Tibial nerve (tissue), 4 donors: Measurements from ENCODE around the gene APH1B. TPM values are rescaled to one million over a fixed set of nuclear protein-coding genes. Genes with fewer than 3 reads are reported as not detected.
A peak's percentile ranks its signal among the peaks of the same experiment; 100 is the strongest.

Experiments used
- DNase-seq, 2 donors: peaks; one replicate each; pipeline ENCODE4 v3.0.0-alpha.2; 2019; ENCODE audit warnings: low spot score in 2 of 2
- H3K27ac ChIP-seq, 4 donors: fragments of 200-600 bp; sonication (generic) in 3 of 4; one replicate each; pipeline ENCODE4 v1.5.1; 2017 to 2019; ENCODE audit warnings: mild to moderate bottlenecking in 1 of 4
- H3K27me3 ChIP-seq, 2 donors: fragments of 200-600 bp; sonication (generic) in 1 of 2; one replicate each; pipeline versions ENCODE4 v1.5.1 to v1.6.0; 2017 to 2019
- H3K36me3 ChIP-seq, 3 donors: fragments of 200-600 bp; sonication (generic); one replicate each; pipeline ENCODE4 v1.5.1; 2018 to 2019
- H3K4me1 ChIP-seq, 4 donors: fragments of 200-600 bp; sonication (generic) in 3 of 4; one replicate each; pipeline ENCODE4 v1.5.1; 2017 to 2019
- H3K4me3 ChIP-seq, 4 donors: fragments of 200-600 bp; sonication (generic) in 3 of 4; one replicate each; pipeline ENCODE4 v1.5.1; 2017 to 2019; ENCODE audit warnings: mild to moderate bottlenecking in 1 of 4, moderate library complexity in 1 of 4
- H3K9me3 ChIP-seq, 4 donors: fragments of 200-600 bp; sonication (generic) in 3 of 4; one replicate each; pipeline ENCODE4 v1.5.1; 2017 to 2019
- EP300 ChIP-seq, 2 donors: sonication (generic); formaldehyde crosslinking; IDR thresholded peaks; one replicate each; pipeline ENCODE4 v1.6.1; 2017; ENCODE audit warnings: antibody characterized with exemption in 2 of 2, mild to moderate bottlenecking in 1 of 2
- POLR2A ChIP-seq, 2 donors: fragments of 450-650 bp; IDR thresholded peaks; one replicate each; pipeline ENCODE4 v1.6.1; 2017; ENCODE audit warnings: antibody characterized with exemption in 2 of 2, mild to moderate bottlenecking in 2 of 2, moderate library complexity in 2 of 2
- WGBS, 2 donors: methylation state at CpG; one replicate each; pipeline ENCODE4 v1.1.5; 2018; 5-methylcytosine and 5-hydroxymethylcytosine counted together
- total RNA-seq, 4 donors: library from RNA; depleted of rRNA; stranded (reverse); fragments of >200 nt; gene quantifications; one replicate each; pipeline ENCODE4 v1.1.0, GENCODE V29; 2016
- TF ChIP-seq, protein P1 (sequence below), 5 experiments: fragments of 200-600 bp in 3 of 5; fragments of 450-650 bp in 2 of 5; sonication (generic) in 3 of 5; IDR thresholded peaks; one replicate each; pipeline ENCODE4 v1.5.1; 2016 to 2019; ENCODE audit warnings: antibody characterized with exemption in 5 of 5, mild to moderate bottlenecking in 3 of 5, moderate library complexity in 2 of 5

The APH1B gene
- total RNA-seq, 4 donors from 2014 or later = 11.0 to 18.4 (median 16.1) TPM

DNA sequence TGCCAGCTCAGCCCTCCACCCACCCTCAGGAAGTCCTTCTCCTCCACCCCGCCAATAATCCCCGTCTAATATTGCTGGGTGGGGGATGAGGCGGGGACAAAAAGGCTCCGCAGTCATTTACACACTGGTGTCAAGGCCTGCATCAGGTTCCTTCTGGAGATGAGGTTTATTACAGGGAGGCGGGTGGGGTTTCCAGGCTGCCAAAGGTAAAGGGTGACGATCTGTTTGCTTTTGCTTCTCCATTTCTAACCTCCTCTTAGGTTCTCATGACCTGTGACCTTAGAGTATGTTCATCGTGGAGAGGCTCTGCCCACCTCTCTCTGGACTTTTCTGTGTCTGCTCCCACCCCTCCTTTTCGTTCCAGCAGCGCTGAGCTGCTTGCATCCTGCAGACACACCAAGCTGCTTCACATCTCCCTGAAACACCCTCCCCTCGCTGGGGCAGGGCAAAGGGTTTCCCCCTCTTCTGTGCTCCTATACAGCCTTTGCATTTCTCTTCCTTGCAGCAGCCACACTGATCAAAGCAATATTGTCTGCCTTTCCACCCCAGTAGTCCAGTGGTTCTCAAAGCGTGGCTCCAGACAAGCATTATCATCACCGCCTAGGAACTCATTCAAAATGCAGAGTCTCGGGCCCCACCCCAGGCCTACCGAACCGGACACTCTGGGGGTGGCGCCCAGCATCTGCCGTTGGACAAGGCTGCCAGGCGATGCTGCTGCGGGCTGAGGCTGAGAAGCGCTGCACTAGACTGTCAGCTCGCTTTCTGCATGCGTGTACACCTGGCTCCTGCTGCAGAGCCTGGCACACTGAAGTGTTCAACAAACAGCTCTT is 77.6 kb downstream of the APH1B start:
- no peak for DNase-seq
- 72 to 82% methylated on average over 17 to 19 of the region's 22 CpGs for WGBS, 2 donors

GRCh38 chr15:63357061-63357460 is 79.7 kb downstream of the APH1B start:
- 82 to 85% methylated on average over 4 of the region's 4 CpGs for WGBS, 2 donors
- Histone ChIP-seq H3K27me3 (no peaks in the 10 kb centered on the region), H3K4me3 (no peak overlapping the region), H3K4me1 (no peaks in the 10 kb centered on the region), H3K27ac (no peak overlapping the region), H3K9me3 (no peaks in the 10 kb centered on the region), H3K36me3 (no peaks in the 10 kb centered on the region)
- TF ChIP-seq EP300 (IDR thresholded peaks at IDR 0.05) (no peak), POLR2A (IDR thresholded peaks at IDR 0.05) (no peak)
- TF ChIP-seq, protein P1, sequence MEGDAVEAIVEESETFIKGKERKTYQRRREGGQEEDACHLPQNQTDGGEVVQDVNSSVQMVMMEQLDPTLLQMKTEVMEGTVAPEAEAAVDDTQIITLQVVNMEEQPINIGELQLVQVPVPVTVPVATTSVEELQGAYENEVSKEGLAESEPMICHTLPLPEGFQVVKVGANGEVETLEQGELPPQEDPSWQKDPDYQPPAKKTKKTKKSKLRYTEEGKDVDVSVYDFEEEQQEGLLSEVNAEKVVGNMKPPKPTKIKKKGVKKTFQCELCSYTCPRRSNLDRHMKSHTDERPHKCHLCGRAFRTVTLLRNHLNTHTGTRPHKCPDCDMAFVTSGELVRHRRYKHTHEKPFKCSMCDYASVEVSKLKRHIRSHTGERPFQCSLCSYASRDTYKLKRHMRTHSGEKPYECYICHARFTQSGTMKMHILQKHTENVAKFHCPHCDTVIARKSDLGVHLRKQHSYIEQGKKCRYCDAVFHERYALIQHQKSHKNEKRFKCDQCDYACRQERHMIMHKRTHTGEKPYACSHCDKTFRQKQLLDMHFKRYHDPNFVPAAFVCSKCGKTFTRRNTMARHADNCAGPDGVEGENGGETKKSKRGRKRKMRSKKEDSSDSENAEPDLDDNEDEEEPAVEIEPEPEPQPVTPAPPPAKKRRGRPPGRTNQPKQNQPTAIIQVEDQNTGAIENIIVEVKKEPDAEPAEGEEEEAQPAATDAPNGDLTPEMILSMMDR (IDR thresholded peaks at IDR 0.05) = no peak
- no peak for DNase-seq

More for the DNA sequence above, 77.6 kb downstream of the APH1B start:
- Histone ChIP-seq H3K9me3 (no peaks in the 10 kb centered on the region), H3K4me1 (peaks cover 0 to 8% (median 2%) of the 10 kb centered on the region in 4 donors), H3K4me3 (no peak overlapping the region), H3K36me3 (no peaks in the 10 kb centered on the region), H3K27ac (peak overlapping the region in 1 of 4 donors; percentile 45), H3K27me3 (no peaks in the 10 kb centered on the region)
- TF ChIP-seq POLR2A (IDR thresholded peaks at IDR 0.05) (no peak), EP300 (IDR thresholded peaks at IDR 0.05) (no peak)
- TF ChIP-seq, protein P1 (IDR thresholded peaks at IDR 0.05) = no peak

GRCh38 chr15:63357731-63358130 is 80.3 kb downstream of the APH1B start:
- H3K4me3 ChIP-seq = no peak overlapping the region
- no peaks in the 10 kb centered on the region for H3K36me3 ChIP-seq
- no peaks in the 10 kb centered on the region for H3K4me1 ChIP-seq
- TF ChIP-seq, protein P1 (IDR thresholded peaks at IDR 0.05) = no peak
- TF ChIP-seq POLR2A (IDR thresholded peaks at IDR 0.05) (no peak), EP300 (IDR thresholded peaks at IDR 0.05) (no peak)
- no peak overlapping the region for H3K27ac ChIP-seq
- no peaks in the 10 kb centered on the region for H3K27me3 ChIP-seq
- 78 to 88% methylated on average over 3 of the region's 3 CpGs for WGBS, 2 donors
- H3K9me3 ChIP-seq = no peaks in the 10 kb centered on the region
- DNase-seq = no peak

GRCh38 chr15:63358241-63359029 is 81.0 kb downstream of the APH1B start:
- H3K36me3 ChIP-seq = no peaks in the 10 kb centered on the region
- TF ChIP-seq, protein P1 (IDR thresholded peaks at IDR 0.05) = no peak
- TF ChIP-seq EP300 (IDR thresholded peaks at IDR 0.05) (no peak), POLR2A (IDR thresholded peaks at IDR 0.05) (no peak)
- DNase-seq = no peak
- H3K27me3 ChIP-seq = no peaks in the 10 kb centered on the region
- H3K4me3 ChIP-seq = no peak overlapping the region
- no peak overlapping the region for H3K27ac ChIP-seq
- WGBS, 2 donors = 79 to 81% methylated on average over 15 of the region's 15 CpGs
- no peaks in the 10 kb centered on the region for H3K4me1 ChIP-seq
- no peaks in the 10 kb centered on the region for H3K9me3 ChIP-seq

Other genes starting within 250 kb of the APH1B start
- 100 to 1,000 TPM; 311 to 468 (median 366) TPM for gene TPM1, start 234.9 kb upstream of the APH1B start, total RNA-seq
- 10 to 100 TPM in 3 of 4 donors, 1 to 10 TPM in 1; 9.0 to 18.4 (median 16.5) TPM for gene LACTB, start 155.7 kb upstream of the APH1B start, total RNA-seq
- 10 to 100 TPM; 50.3 to 83.7 (median 71.7) TPM for gene RPS27L, start 120.1 kb upstream of the APH1B start, total RNA-seq
- 10 to 100 TPM; 32.9 to 45.0 (median 42.5) TPM for gene RAB8B, start 88.0 kb upstream of the APH1B start, total RNA-seq
- 1 to 10 TPM in 2 of 4 donors, under 1 TPM in 2; 0.22 to 2.5 (median 1.1) TPM for gene CA12, start 104.2 kb downstream of the APH1B start, total RNA-seq
- 10 to 100 TPM; 32.8 to 47.3 (median 38.3) TPM for gene USP3, start 227.0 kb downstream of the APH1B start, total RNA-seq